Measurements from ENCODE around the gene BGN.

DNA sequence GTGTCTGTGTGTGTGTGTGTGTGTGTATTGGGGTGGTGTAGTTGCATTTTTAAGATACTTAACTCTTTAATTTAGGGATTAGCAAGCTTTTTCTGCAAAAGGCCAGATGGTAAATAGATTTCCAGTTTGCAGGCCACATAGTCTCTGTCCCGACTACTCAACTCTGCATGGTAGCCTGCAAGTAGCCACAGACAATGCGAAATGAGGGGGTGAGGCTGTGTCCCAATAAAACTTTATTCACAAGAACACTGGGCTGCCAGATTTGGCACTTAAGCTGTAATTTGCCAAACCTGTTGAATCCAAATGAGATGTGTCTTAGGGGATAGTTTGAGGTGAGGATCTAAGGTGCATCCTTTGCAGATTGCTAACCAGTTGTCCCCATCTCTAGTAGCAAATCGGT lies 29.5 kb downstream of the BGN start:
- TF ChIP-seq, protein P1, sequence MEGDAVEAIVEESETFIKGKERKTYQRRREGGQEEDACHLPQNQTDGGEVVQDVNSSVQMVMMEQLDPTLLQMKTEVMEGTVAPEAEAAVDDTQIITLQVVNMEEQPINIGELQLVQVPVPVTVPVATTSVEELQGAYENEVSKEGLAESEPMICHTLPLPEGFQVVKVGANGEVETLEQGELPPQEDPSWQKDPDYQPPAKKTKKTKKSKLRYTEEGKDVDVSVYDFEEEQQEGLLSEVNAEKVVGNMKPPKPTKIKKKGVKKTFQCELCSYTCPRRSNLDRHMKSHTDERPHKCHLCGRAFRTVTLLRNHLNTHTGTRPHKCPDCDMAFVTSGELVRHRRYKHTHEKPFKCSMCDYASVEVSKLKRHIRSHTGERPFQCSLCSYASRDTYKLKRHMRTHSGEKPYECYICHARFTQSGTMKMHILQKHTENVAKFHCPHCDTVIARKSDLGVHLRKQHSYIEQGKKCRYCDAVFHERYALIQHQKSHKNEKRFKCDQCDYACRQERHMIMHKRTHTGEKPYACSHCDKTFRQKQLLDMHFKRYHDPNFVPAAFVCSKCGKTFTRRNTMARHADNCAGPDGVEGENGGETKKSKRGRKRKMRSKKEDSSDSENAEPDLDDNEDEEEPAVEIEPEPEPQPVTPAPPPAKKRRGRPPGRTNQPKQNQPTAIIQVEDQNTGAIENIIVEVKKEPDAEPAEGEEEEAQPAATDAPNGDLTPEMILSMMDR (IDR thresholded peaks at IDR 0.05): no peak
- no peak for TF ChIP-seq EZH2 (IDR thresholded peaks at IDR 0.05; ENCODE audit: borderline replicate concordance, insufficient read depth, low read depth, low read length, poor library complexity, severe bottlenecking)
